GM23248 (cell line): ENCODE measurements around the gene ABL1. TPM values are rescaled to one million over a fixed set of nuclear protein-coding genes. Genes with fewer than 3 reads are reported as not detected.

Experiments
- DNase-seq: peaks from one replicate; pipeline ENCODE4 v3.0.0-alpha.2; 2015
- H2AFZ ChIP-seq: fragments of 200-600 bp; sonication (generic); 2 replicates; pipeline ENCODE4 v1.6.1; 2016; ENCODE audit warnings: antibody characterized with exemption
- H3F3A ChIP-seq: fragments of 200-600 bp; sonication (generic); 2 replicates; pipeline ENCODE4 v1.6.1; 2016; ENCODE audit warnings: mild to moderate bottlenecking, antibody characterized with exemption, mixed run types; ENCODE audit not compliant: insufficient read depth
- H3K27ac ChIP-seq: fragments of 200-600 bp; sonication (generic); 2 replicates; pipeline ENCODE4 v1.5.1; 2016; ENCODE audit warnings: mild to moderate bottlenecking
- H3K27me3 ChIP-seq: fragments of 200-600 bp; sonication (generic); replicated peaks from 2 replicates; pipeline ENCODE4 v1.6.1; 2016; ENCODE audit warnings: mild to moderate bottlenecking; ENCODE audit not compliant: insufficient read depth
- H3K36me3 ChIP-seq: fragments of 200-600 bp; sonication (generic); 2 replicates; pipeline ENCODE4 v1.6.1; 2016; ENCODE audit warnings: low read depth, mild to moderate bottlenecking
- H3K4me1 ChIP-seq: fragments of 200-600 bp; sonication (generic); 2 replicates; pipeline ENCODE4 v1.6.1; 2016; ENCODE audit warnings: mild to moderate bottlenecking; ENCODE audit not compliant: insufficient read depth
- H3K4me2 ChIP-seq: fragments of 200-600 bp; sonication (generic); one replicate; pipeline ENCODE4 v1.6.1; 2016; ENCODE audit warnings: mild to moderate bottlenecking; ENCODE audit not compliant: unreplicated experiment
- H3K4me3 ChIP-seq: fragments of 200-600 bp; sonication (generic); 2 replicates; pipeline ENCODE4 v1.5.1; 2016; ENCODE audit warnings: mild to moderate bottlenecking
- H3K79me2 ChIP-seq: fragments of 200-600 bp; sonication (generic); 2 replicates; pipeline ENCODE4 v1.6.1; 2016; ENCODE audit warnings: mild to moderate bottlenecking; ENCODE audit not compliant: insufficient read depth
- H3K9ac ChIP-seq: fragments of 200-600 bp; sonication (generic); 2 replicates; pipeline ENCODE4 v1.6.1; 2016; ENCODE audit warnings: mild to moderate bottlenecking
- H3K9me2 ChIP-seq: fragments of 200-600 bp; sonication (generic); 2 replicates; pipeline ENCODE4 v1.6.1; 2016; ENCODE audit warnings: mixed run types, mild to moderate bottlenecking, moderate library complexity; ENCODE audit not compliant: insufficient read depth
- H3K9me3 ChIP-seq: fragments of 200-600 bp; sonication (generic); one replicate; pipeline ENCODE4 v1.6.1; 2017; ENCODE audit warnings: low read depth
- H4K20me1 ChIP-seq: fragments of 200-600 bp; sonication (generic); 2 replicates; pipeline ENCODE4 v1.6.0; 2016; ENCODE audit not compliant: insufficient read depth
- EZH2 ChIP-seq: fragments of 200-600 bp; sonication (generic); IDR thresholded peaks from 2 replicates; pipeline ENCODE4 v1.6.1; 2018; ENCODE audit warnings: antibody characterized with exemption, mild to moderate bottlenecking; ENCODE audit not compliant: insufficient read depth, poor library complexity, severe bottlenecking
- EZH2phosphoT487 ChIP-seq: fragments of 200-600 bp; sonication (generic); IDR thresholded peaks from 2 replicates; pipeline ENCODE4 v1.6.1; 2018; ENCODE audit warnings: antibody characterized with exemption, moderate library complexity, mild to moderate bottlenecking, low read depth; ENCODE audit not compliant: insufficient read depth
- WGBS, 2 experiments: methylation state at CpG; one replicate each; pipeline ENCODE4 v1.1.6; 2015 to 2017; ENCODE audit warnings: low lambda C conversion rate in 2 of 2, low coverage in 1 of 2; ENCODE audit errors: missing lambda C conversion rate in 2 of 2; 5-methylcytosine and 5-hydroxymethylcytosine counted together
- in situ Hi-C: fragments of 300-500 bp; cut with MboI; formaldehyde crosslinking; loops from 2 replicates; pipeline ENCODE4 v1.15.0; 2020
- polyA plus RNA-seq: library from polyadenylated mRNA; unstranded; fragments of >200 nt; fragmentation: Nextera tagmentation; extraction: Ambion mirVana; gene quantifications from 2 replicates; pipeline ENCODE4 v1.2.1, GENCODE V29; 2016
- total RNA-seq: library from RNA; depleted of rRNA; stranded (reverse); fragments of >200 nt; shearing (Covaris generic); gene quantifications from 2 replicates; pipeline ENCODE4 v1.2.3, GENCODE V29; 2014

ABL1 gene
- total and polyA plus RNA-seq, 2 experiments from 2014 or later = 22.9 to 66.1 TPM

- no peak overlapping the region for H3K9ac ChIP-seq
- H2AFZ ChIP-seq = no peak overlapping the region
- H3K27ac ChIP-seq = no peak overlapping the region
- peaks cover 98% of the 10 kb centered on the region for H3K79me2 ChIP-seq
- 74 to 75% methylated on average over 9 of the region's 9 CpGs for WGBS, 2 experiments
- H3K4me3 ChIP-seq = no peak overlapping the region
- in situ Hi-C loops = no loop called here
- H3K4me1 ChIP-seq = peaks cover 8% of the 10 kb centered on the region; the same call in 1 of the 2 replicates
- no peaks in the 10 kb centered on the region for H3K9me2 ChIP-seq
- DNase-seq = no peak
- no peaks in the 10 kb centered on the region for H3K9me3 ChIP-seq
- H4K20me1 ChIP-seq = 0 out of 2 replicates have a peak, but pooled peaks cover 5% of the 10 kb centered on the region
- H3F3A ChIP-seq = peaks cover 37% of the 10 kb centered on the region
- peaks cover 53% of the 10 kb centered on the region for H3K36me3 ChIP-seq
- H3K27me3 ChIP-seq = no peaks in the 10 kb centered on the region
- H3K4me2 ChIP-seq = no peak overlapping the region
- no peak for TF ChIP-seq EZH2phosphoT487
- no peak for TF ChIP-seq EZH2
Observed at GRCh38 chr9:130872508-130872907, 37.5 kb downstream of the ABL1 start.

GRCh38 chr9:130872912-130873503 lies 38.0 kb downstream of the ABL1 start:
- no peak overlapping the region for H3K4me3 ChIP-seq
- H3K79me2 ChIP-seq = peaks cover 98% of the 10 kb centered on the region
- H3K27ac ChIP-seq = no peak overlapping the region
- peaks cover 3% of the 10 kb centered on the region; the same call in 1 of the 2 replicates for H3K4me1 ChIP-seq
- H3K4me2 ChIP-seq = no peak overlapping the region
- H3F3A ChIP-seq = peaks cover 32% of the 10 kb centered on the region
- peaks cover 54% of the 10 kb centered on the region for H3K36me3 ChIP-seq
- in situ Hi-C loops = no loop called here
- no peak overlapping the region for H3K9ac ChIP-seq
- no peaks in the 10 kb centered on the region for H3K27me3 ChIP-seq
- 77 to 80% methylated on average over 15 of the region's 15 CpGs for WGBS, 2 experiments
- TF ChIP-seq EZH2 (no peak), EZH2phosphoT487 (no peak)
- H3K9me3 ChIP-seq = no peaks in the 10 kb centered on the region
- no peak for DNase-seq
- H2AFZ ChIP-seq = no peak overlapping the region
- 0 out of 2 replicates have a peak, but pooled peaks cover 5% of the 10 kb centered on the region for H4K20me1 ChIP-seq
- H3K9me2 ChIP-seq = no peaks in the 10 kb centered on the region

GRCh38 chr9:130873966-130874365 lies 38.9 kb downstream of the ABL1 start:
- H3F3A ChIP-seq = peaks cover 25% of the 10 kb centered on the region
- H2AFZ ChIP-seq = no peak overlapping the region
- no peak for DNase-seq
- no peak overlapping the region for H3K4me3 ChIP-seq
- H3K4me1 ChIP-seq = no peaks in the 10 kb centered on the region
- no peak overlapping the region for H3K9ac ChIP-seq
- peaks cover 98% of the 10 kb centered on the region for H3K79me2 ChIP-seq
- no peaks in the 10 kb centered on the region for H3K9me2 ChIP-seq
- TF ChIP-seq EZH2 = no peak
- TF ChIP-seq EZH2phosphoT487 = no peak
- no peak overlapping the region for H3K27ac ChIP-seq
- H3K27me3 ChIP-seq = no peaks in the 10 kb centered on the region
- H4K20me1 ChIP-seq = 0 out of 2 replicates have a peak, but pooled peaks cover 5% of the 10 kb centered on the region
- no peak overlapping the region for H3K4me2 ChIP-seq
- no peaks in the 10 kb centered on the region for H3K9me3 ChIP-seq
- peaks cover 61% of the 10 kb centered on the region for H3K36me3 ChIP-seq
- in situ Hi-C loops = no loop called here
- WGBS, 2 experiments = 85 to 88% methylated on average over 8 of the region's 8 CpGs

GRCh38 chr9:130874783-130875182 lies 39.7 kb downstream of the ABL1 start:
- Histone ChIP-seq H3K4me2 (no peak overlapping the region), H3K79me2 (peaks cover 98% of the 10 kb centered on the region), H3K9ac (no peak overlapping the region), H3K27me3 (no peaks in the 10 kb centered on the region), H3F3A (peaks cover 25% of the 10 kb centered on the region), H3K4me3 (no peak overlapping the region), H3K36me3 (peaks cover 64% of the 10 kb centered on the region), H3K9me2 (no peaks in the 10 kb centered on the region), H3K9me3 (no peaks in the 10 kb centered on the region), H3K27ac (no peak overlapping the region), H3K4me1 (no peaks in the 10 kb centered on the region), H2AFZ (no peak overlapping the region), H4K20me1 (peaks cover 8% of the 10 kb centered on the region; the same call in 1 of the 2 replicates)
- 87 to 93% methylated on average over 4 to 5 of the region's 5 CpGs for WGBS, 2 experiments
- in situ Hi-C loops = no loop called here
- no peak for TF ChIP-seq EZH2
- no peak for DNase-seq

- Histone ChIP-seq H3K9me2 (no peaks in the 10 kb centered on the region), H3K4me1 (no peaks in the 10 kb centered on the region), H3K27me3 (no peaks in the 10 kb centered on the region), H2AFZ (no peak overlapping the region), H4K20me1 (peaks cover 3% of the 10 kb centered on the region; the same call in 1 of the 2 replicates), H3K9ac (no peak overlapping the region), H3K9me3 (no peaks in the 10 kb centered on the region), H3K4me3 (no peak overlapping the region), H3K27ac (no peak overlapping the region), H3K36me3 (peaks cover 85% of the 10 kb centered on the region), H3K79me2 (peaks cover 77% of the 10 kb centered on the region), H3F3A (peaks cover 16% of the 10 kb centered on the region), H3K4me2 (no peak overlapping the region)
- no peak for TF ChIP-seq EZH2
- no peak for TF ChIP-seq EZH2phosphoT487
- 95 to 100% methylated on average over 6 of the region's 6 CpGs for WGBS, 2 experiments
- in situ Hi-C loops = no loop called here
- DNase-seq = no peak
Observed at GRCh38 chr9:130877300-130877699, 42.2 kb downstream of the ABL1 start.
